ENCODE results near the gene DENR.
A peak's percentile ranks its signal among the peaks of the same experiment; 100 is the strongest.
"Not testable (repeated sequence)": the region's sequence is repeated elsewhere in the genome, so short reads cannot be mapped to it uniquely, and the experiment has no call there.

Gene DENR

DNA sequence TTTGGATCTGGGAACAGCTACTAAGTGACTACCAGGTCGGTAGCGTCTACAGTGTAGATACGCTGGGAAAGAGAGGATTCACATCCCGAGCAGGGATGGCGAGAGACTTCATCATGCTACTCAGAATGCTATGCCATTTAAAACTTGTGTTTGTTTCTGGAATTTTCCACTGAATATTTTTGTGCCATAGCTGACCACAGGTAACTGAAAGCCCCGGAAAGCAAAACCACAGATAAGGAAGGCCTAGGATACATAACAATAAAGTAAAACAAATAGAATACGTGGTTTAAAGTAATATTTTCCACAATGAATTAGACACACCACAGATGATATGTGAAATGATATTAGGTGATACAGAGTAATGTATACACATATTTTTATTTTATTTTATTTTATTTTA is 14.1 kb upstream of the DENR start:
- DNase-seq = no peak

DNA sequence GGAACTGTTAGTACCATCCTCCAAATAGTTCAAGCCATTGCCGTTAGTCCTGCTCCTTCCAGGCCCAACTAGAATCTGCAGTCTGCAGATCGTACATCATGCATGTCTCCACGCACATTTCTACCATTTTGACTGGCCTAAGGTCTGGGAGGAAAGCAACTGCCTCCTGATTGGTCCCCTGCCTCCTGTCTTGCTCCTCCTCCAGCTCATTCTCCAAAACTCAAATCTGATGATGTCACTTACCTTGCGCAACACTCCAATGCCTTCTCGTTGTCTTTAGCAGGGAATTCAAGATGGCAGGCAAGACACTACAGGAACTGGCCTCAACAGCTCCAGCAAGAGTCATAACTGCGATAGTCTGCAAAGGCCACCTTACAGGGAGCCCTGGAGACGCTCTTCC is 12.3 kb upstream of the DENR start:
- no peak for DNase-seq

- no peak for DNase-seq
Observed at GRCh38 chr12:122743895-122744525, 8.6 kb upstream of the DENR start.

GRCh38 chr12:122747224-122748135 is 5.1 kb upstream of the DENR start:
- no peak for DNase-seq

GRCh38 chr12:122749569-122750332 is 2.9 kb upstream of the DENR start:
- DNase-seq = no peak

DNA sequence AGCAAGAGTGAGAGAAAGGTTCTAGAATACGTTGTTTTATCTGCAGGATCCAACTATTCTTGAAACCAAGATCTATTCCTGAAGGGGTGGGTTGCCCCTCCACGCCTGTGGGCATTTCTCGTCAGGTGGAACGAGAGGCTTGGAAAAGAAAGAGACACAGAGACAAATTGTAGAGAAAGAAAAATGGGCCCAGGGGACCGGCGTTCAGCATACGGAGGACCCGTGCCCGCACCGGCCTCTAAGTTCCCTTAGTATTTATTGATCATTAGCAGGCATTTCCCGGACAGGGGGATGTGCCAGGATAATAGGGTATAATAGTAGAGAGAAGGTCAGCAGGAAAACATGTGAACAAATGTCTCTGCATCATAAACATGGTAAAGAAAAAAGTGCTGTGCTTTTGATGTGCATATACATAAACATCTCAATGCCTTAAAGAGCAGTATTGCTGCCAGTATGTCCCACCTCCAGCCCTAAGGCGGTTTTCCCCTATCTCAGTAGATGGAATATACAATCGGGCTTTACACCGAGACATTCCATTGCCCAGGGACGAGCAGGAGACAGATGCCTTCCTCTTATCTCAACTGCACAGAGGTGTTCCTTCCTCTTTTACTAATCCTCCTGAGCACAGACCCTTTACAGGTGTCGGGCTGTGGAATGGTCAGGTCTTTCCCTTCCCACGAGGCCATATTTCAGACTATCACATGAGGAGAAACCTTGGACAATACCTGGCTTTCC is 1.7 kb upstream of the DENR start:
- not testable (repeated sequence) for DNase-seq

DNA sequence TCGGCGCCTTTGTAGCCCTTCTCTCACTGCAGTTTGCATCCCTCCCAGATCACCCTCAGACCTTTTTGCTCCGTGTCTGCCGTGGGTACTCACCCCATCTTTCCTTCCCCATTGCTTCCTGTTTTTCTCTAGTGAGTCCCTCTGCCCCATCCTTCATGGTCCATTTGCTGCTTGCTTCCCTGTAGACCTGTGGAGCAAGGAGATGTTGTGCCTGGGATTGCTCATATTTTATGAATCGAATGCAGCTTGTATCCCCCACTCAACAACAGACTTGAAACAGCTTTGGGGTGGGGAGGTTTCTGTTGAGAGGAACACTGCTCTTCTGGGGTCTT is 661 bp downstream of the DENR start:
- DNase-seq = no peak

DNA sequence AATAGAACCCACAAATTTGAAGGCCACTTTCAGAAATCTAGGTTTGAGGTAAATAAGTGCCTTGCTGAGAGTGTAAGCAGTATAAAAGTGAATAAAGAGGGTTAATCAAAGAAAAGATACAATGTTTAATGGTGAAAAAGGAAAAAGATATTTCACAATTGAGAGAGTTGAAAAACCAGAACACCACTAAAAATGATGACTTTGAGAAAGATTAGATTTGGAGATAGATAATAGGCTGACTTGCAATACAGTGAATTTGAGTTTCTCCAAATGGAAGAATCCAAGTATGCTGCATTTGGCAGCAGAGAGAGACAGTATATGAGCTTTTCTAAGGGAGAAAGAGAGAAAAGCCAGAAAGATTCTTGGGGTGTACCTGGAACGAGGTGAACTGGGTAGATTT is 2.2 kb downstream of the DENR start:
- DNase-seq = no peak

- no peak for DNase-seq
Observed at GRCh38 chr12:122757568-122757967, 4.9 kb downstream of the DENR start.

GRCh38 chr12:122785503-122785902 is 32.9 kb downstream of the DENR start:
- no peak for DNase-seq

DNA sequence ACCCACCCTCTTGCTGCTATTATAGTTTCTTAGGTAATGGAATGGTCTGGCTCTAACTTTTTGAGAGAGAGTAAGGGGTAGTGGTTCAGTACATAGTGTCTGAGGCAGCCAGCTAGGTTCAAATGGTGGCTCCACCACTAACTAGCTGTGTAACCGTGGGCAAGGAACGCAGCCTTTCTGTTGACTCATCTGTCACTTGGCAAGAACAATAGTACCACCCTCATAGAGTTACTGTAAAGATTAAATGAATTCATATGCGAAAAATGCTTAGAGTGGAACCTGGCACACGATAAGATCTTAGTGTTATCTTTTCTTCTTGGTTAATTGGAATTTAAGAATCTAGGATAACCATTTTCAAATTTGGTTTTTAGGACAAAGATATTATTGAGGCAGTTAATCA is 35.8 kb downstream of the DENR start:
- no peak for DNase-seq

DNA sequence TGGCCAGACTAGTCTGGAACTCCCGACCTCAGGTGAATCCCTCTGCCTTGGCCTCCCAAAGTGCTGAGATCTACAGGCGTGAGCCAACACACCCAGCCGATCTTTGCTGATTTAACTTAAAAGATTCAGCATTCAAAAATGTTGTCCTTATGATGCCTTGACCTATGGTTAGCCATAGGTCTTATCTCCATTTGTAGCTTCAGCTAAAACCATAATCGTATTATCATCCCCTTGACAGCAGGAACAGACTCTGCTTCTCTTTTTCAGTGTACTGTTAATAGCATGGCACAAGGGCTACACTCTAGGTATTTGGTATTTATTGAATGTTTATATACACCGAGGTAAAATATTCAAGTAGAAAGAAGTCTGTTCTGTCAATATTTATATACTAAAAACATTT is 37.0 kb downstream of the DENR start:
- DNase-seq = no peak

- DNase-seq = no peak
Observed at GRCh38 chr12:122790393-122791075, 37.9 kb downstream of the DENR start.

- peak; percentile 32 for DNase-seq
Observed at GRCh38 chr12:122793685-122794106, 41.1 kb downstream of the DENR start.

DNA sequence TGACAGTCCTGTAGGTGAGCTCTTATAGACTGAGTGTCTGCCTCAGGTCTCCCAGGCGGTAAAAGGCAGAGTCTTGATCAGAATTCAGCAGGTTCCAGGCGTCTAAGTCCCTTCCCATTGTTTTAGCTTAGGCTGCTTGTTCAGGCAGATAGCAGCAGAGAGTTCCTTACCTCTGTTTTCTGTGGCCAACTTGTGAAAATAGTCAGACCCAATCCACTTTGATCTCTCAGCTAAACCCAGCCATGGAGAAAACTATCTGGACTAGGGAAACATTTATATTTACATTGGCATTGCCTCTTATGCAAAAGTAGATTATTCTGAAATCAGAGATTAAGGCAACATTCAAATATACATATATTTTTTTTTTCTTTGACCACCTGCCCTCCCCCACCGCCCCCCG is 43.2 kb downstream of the DENR start:
- DNase-seq = no peak

GRCh38 chr12:122799641-122800243 is 47.1 kb downstream of the DENR start:
- no peak for DNase-seq

DNA sequence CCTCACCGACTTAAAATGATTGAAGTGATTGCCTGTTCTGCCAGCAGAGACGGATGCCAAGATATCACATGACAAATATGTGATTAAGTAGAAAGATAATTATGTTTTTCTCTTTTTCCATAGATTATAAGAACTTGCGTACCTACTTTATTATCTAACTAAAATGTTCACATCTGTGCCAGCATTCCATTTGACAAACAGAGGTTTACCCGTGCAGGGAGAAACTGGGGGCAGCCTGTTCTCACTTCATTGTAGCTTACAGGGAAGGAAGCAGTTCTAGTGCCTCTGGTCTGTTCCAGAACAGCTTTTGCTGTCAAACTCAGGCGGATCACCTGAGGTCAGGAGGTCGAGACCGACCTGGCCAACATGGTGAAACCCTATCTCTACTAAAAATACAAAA is 51.3 kb downstream of the DENR start:
- no peak for DNase-seq

DNA sequence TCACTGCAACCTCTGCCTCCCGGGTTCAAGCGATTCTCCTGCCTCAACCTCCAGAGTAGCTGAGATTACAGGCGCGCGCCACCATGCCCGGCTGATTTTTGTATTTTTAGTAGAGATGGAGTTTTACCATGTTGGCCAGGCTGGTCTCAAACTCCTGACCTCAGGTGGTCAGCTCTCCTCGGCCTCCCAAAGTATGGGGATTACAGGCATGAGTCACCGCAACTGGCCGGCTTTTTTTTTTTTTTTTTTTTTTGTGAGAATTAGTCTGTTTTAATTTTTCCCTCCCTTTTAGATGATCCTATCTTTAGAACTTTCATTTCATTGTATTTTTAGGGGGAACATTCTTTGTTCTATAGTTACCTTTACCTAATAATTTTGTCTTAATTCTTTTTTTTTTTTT is 52.3 kb downstream of the DENR start:
- not testable (repeated sequence) for DNase-seq

- DNase-seq = no peak
Observed at GRCh38 chr12:122807651-122808050, 55.0 kb downstream of the DENR start.

- DNase-seq = no peak
Observed at GRCh38 chr12:122811777-122812176, 59.2 kb downstream of the DENR start.

DNA sequence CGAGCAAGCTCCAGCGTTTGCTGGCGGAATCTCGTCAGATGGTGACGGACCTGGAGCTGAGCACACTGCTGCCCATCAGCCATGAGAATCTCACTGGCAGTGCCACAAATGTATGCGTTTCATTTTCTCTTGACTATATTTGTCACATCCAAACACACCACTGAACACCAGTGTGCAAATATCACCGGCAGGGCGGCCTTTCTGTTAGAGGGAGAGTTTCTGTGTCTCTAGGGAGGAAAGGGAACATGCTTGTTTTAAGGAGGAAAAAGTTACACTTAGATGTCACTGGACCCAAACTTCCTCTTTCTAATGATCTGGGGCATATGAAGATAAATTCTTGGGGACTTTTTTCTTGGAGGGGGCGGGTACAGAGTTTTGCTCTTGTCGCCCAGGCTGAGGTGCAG is 60.7 kb downstream of the DENR start:
- DNase-seq = no peak

Measured in right kidney (tissue), 1 donor.